Uterus (tissue), 4 donors: ENCODE data around the gene SPSB2. TPM values are rescaled to one million over a fixed set of nuclear protein-coding genes. Genes with fewer than 3 reads are reported as not detected.

ENCODE experiments used
- DNase-seq, 2 donors: peaks; one replicate each; pipeline ENCODE4 v3.0.0-alpha.2; 2019 to 2020
- H3K27ac ChIP-seq, 2 donors: fragments of 200-600 bp; sonication (generic); 1 replicate in 1 of 2; 2 replicates in 1 of 2; pipeline ENCODE4 v1.5.1; 2016 to 2018
- H3K27me3 ChIP-seq, 2 donors: fragments of 200-600 bp; sonication (generic); one replicate each; pipeline ENCODE4 v1.5.1; 2018 to 2019; ENCODE audit warnings: control low read depth in 1 of 2
- H3K36me3 ChIP-seq, 2 donors: fragments of 200-600 bp; sonication (generic); one replicate each; pipeline ENCODE4 v1.5.1; 2019; ENCODE audit warnings: control low read depth in 1 of 2
- H3K4me1 ChIP-seq, 2 donors: fragments of 200-600 bp; sonication (generic); one replicate each; pipeline ENCODE4 v1.5.1; 2018 to 2019; ENCODE audit warnings: control low read depth in 1 of 2
- H3K4me3 ChIP-seq, 2 donors: fragments of 200-600 bp; sonication (generic); 1 replicate in 1 of 2; 2 replicates in 1 of 2; pipeline ENCODE4 v1.5.1; 2018 to 2019; ENCODE audit warnings: mild to moderate bottlenecking in 1 of 2
- H3K9me3 ChIP-seq, 2 donors: fragments of 200-600 bp; sonication (generic); one replicate each; pipeline ENCODE4 v1.5.1; 2019; ENCODE audit warnings: control low read depth in 1 of 2
- CTCF ChIP-seq, 4 experiments: fragments of 200-600 bp in 2 of 4; fragments of 450-650 bp in 2 of 4; sonication (generic) in 2 of 4; IDR thresholded peaks; one replicate each; pipeline ENCODE4 v1.5.1; 2016 to 2019; ENCODE audit warnings: antibody characterized with exemption in 4 of 4, mild to moderate bottlenecking in 2 of 4, moderate library complexity in 1 of 4
- POLR2A ChIP-seq, 2 donors: fragments of 450-650 bp; IDR thresholded peaks; one replicate each; pipeline ENCODE4 v1.6.1; 2016; ENCODE audit warnings: antibody characterized with exemption in 2 of 2, mild to moderate bottlenecking in 1 of 2, moderate library complexity in 1 of 2
- intact Hi-C: fragments of 100-400 bp; cut with DNase I; formaldehyde crosslinking; loops from one replicate; pipeline ENCODE4 v1.15.1; 2023; ENCODE audit warnings: low total_unique reads
- total RNA-seq, 4 donors: library from RNA; depleted of rRNA in 3 of 4; stranded (reverse); fragments of >200 nt in 3 of 4; gene quantifications; one replicate each; pipeline versions ENCODE4 v1.1.0 to v1.2.4, GENCODE V29; 2014 to 2023
- donor health status: DM: yes; HTN: yes; CAD: no.

The SPSB2 gene
- total RNA-seq, 4 donors from 2014 or later: 2.8 to 11.3 (median 5.0) TPM

- Histone ChIP-seq H3K27ac (peak overlapping the region; percentile 90 to 97), H3K27me3 (no peaks in the 10 kb centered on the region), H3K36me3 (no peaks in the 10 kb centered on the region), H3K9me3 (no peaks in the 10 kb centered on the region), H3K4me3 (no peak overlapping the region), H3K4me1 (peaks cover 5 to 6% of the 10 kb centered on the region in 2 donors)
- TF ChIP-seq CTCF (IDR thresholded peaks at IDR 0.05): no peak
- no peak for TF ChIP-seq POLR2A (IDR thresholded peaks at IDR 0.05)
- no peak for DNase-seq
- intact Hi-C loops: no loop called here
These were observed 42.7 kb downstream of the SPSB2 start for GRCh38 chr12:6830286-6830890.

- peaks cover 5 to 6% of the 10 kb centered on the region in 2 donors for H3K4me1 ChIP-seq
- TF ChIP-seq POLR2A (IDR thresholded peaks at IDR 0.05) (no peak), CTCF (IDR thresholded peaks at IDR 0.05) (peak in 1 of 4 experiments; percentile 15)
- H3K36me3 ChIP-seq: no peaks in the 10 kb centered on the region
- no peak for DNase-seq
- intact Hi-C loops: loop anchor here (10.0 kb wide), 1 partner anchor 75 kb away; the partner anchor contains the start of gene MLF2
- H3K27ac ChIP-seq: peak overlapping the region; percentile 90 to 97
- no peaks in the 10 kb centered on the region for H3K27me3 ChIP-seq
- H3K4me3 ChIP-seq: peak overlapping the region; percentile 91 to 96
- H3K9me3 ChIP-seq: no peaks in the 10 kb centered on the region
These were observed 43.4 kb downstream of the SPSB2 start for GRCh38 chr12:6829536-6830220.

- Histone ChIP-seq H3K36me3 (no peaks in the 10 kb centered on the region), H3K4me3 (peak overlapping the region; percentile 91 to 96), H3K9me3 (no peaks in the 10 kb centered on the region), H3K27ac (peak overlapping the region; percentile 90 to 97), H3K4me1 (peaks cover 5 to 6% of the 10 kb centered on the region in 2 donors), H3K27me3 (no peaks in the 10 kb centered on the region)
- DNase-seq: peak; percentile 53 to 59
- intact Hi-C loops: loop anchor here (10.0 kb wide), 1 partner anchor 74 kb away; the partner anchor contains the start of gene MLF2
- TF ChIP-seq POLR2A (IDR thresholded peaks at IDR 0.05) (peak; percentile 13 to 43), CTCF (IDR thresholded peaks at IDR 0.05) (no peak)
These were observed 44.1 kb downstream of the SPSB2 start for GRCh38 chr12:6828781-6829535.

- Histone ChIP-seq H3K36me3 (no peaks in the 10 kb centered on the region), H3K4me1 (peaks cover 5 to 6% of the 10 kb centered on the region in 2 donors), H3K27me3 (no peaks in the 10 kb centered on the region), H3K4me3 (peak within 1 kb of the TSS; percentile 91 to 96), H3K9me3 (no peaks in the 10 kb centered on the region), H3K27ac (peak within 1 kb of the TSS; percentile 90 to 97)
- peak; percentile 64 to 69 for DNase-seq
- TF ChIP-seq CTCF (IDR thresholded peaks at IDR 0.05) (peak in 2 of 4 experiments; percentile 2 to 24), POLR2A (IDR thresholded peaks at IDR 0.05) (peak in 1 of 2 donors; percentile 40)
- intact Hi-C loops: loop anchor here (10.0 kb wide), 1 partner anchor 73 kb away; the partner anchor contains the start of gene MLF2
These were observed 44.9 kb downstream of the SPSB2 start, which contains the start of gene P3H3 for GRCh38 chr12:6827982-6828780. TSS of gene P3H3 (plus strand) at chr12:6828407. CDS start at chr12:6828441, 34 bp downstream.
